Activated T-cell treated with anti-CD3 and anti-CD28 coated beads, Interleukin-2, amount 50 U/mL, for 48 hours (primary cell): Measurements from ENCODE around the gene SPEM3.
A peak's percentile ranks its signal among the peaks of the same experiment; 100 is the strongest.

Experiments used
- DNase-seq, 2 experiments: peaks; one replicate each; pipeline ENCODE4 v3.0.0-alpha.2; 2020

Gene SPEM3

GRCh38 chr17:7423679-7424078, 5.0 kb upstream of the SPEM3 start:
- no peak for DNase-seq

- no peak for DNase-seq
These were observed 3.3 kb upstream of the SPEM3 start, which contains the start of gene SPEM2 for GRCh38 chr17:7425316-7425715. Gene SPEM2 (plus strand): TSS chr17:7425616. CDS start chr17:7425689, 73 bp downstream.

DNA sequence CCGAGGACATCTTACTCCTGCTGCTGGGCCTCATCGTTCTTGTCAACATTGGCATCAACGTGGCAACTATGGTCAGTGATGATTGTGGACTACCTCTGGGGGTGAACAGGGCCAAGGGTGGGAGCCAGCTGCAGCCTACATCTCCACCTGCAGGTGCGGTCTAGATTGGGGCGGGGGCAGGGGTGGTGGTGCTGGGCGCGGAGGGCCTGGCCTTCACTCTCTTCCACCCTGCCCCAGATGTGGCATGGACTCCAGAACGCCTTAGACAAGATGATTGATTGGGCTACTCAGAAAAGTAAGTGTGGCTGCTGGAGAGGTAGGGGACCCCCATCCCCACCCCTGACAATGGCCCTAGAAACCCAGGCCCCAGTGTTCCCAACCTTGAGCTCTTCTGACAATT, 2.9 kb upstream of the SPEM3 start:
- DNase-seq = no peak

GRCh38 chr17:7426203-7426863, 2.3 kb upstream of the SPEM3 start:
- no peak for DNase-seq

DNA sequence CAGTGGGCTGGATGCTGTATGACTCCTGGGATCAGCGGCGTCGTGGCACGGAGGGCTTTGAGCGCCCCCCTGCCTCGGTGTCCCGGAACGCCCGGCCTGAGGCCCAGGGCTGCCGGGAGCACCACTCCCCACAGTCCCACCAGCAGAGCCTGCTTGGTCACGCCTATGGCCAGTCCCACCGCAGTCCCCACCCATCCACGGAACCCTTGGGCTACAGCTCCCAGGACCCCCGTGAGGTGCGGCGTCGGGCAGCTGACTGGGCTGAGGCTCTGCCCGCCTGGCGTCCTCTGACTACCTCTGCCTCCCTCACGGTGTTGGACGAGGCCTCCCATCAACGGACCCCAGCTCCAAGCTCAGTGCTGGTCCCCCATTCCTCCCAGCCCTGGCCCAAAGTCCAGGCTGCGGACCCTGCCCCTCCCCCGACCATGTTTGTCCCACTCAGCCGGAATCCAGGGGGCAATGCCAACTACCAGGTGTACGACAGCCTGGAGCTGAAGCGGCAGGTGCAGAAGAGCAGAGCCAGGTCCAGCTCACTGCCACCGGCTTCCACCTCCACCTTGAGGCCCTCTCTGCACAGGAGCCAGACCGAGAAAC, 1.7 kb upstream of the SPEM3 start:
- DNase-seq = no peak

- DNase-seq = no peak
These were observed 1.1 kb upstream of the SPEM3 start for GRCh38 chr17:7427549-7427948.

DNA sequence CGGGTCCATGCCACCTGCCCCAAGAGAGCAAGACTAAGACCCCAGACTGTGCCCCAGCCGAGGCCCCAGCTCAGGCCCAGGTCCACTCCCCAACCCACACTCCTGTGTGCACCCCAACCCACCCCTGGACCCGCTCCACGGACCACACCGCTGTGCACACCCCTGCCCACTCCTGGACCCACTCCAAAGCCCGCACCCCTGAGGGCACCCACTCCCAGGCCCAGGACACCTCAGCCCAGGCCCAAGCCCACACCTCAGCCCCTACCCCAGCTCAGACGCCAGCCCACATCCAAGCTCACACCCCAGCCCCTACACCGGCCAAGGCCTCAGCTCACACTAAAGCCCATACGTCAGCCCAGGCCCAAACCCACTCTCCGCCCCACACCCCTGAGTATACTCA, 1.1 kb downstream of the SPEM3 start:
- DNase-seq = no peak

- DNase-seq = no peak
These were observed 2.6 kb downstream of the SPEM3 start for GRCh38 chr17:7431231-7431630.

- DNase-seq = no peak
These were observed 3.6 kb downstream of the SPEM3 start for GRCh38 chr17:7432296-7432695.

DNA sequence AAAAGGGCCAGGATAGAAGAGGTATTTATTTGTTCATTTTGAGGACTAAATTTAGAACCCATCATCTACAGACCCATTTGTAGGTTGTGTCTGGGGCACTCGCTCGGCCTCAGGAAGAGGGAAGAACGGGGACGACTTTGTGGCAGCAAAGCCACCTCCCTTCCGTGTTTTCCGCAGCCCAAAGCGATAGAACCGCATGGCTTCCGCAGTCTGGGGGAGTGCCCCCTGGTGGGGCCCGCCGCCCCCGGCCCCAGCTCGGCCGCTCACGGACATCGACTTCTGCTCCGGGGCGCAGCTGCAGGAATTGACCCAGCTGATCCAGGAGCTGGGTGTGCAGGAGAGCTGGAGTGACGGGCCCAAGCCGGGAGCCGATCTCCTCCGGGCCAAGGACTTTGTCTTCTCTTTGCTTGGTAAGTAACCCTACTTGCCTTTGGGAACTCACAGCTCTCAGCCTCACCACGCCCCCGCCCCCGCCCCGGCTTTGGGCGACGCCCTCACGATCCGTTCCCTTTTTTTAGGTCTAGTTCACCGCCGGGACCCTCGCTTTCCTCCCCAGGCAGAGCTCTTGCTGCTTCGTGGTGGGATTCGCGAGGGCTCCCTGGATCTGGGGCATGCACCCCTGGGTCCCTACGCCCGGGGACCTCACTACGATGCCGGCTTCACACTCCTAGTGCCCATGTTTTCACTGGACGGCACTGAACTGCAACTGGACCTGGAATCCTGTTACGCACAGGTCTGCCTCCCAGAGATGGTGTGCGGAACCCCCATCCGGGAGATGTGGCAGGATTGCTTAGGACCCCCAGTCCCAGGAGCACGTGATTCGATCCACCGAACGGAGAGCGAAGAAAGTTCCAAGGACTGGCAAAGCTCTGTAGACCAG, 7.3 kb downstream of the SPEM3 start:
- peak; percentile 81 to 83 for DNase-seq

- DNase-seq = peak; percentile 82 to 91
These were observed 8.1 kb downstream of the SPEM3 start for GRCh38 chr17:7436556-7437368.

DNA sequence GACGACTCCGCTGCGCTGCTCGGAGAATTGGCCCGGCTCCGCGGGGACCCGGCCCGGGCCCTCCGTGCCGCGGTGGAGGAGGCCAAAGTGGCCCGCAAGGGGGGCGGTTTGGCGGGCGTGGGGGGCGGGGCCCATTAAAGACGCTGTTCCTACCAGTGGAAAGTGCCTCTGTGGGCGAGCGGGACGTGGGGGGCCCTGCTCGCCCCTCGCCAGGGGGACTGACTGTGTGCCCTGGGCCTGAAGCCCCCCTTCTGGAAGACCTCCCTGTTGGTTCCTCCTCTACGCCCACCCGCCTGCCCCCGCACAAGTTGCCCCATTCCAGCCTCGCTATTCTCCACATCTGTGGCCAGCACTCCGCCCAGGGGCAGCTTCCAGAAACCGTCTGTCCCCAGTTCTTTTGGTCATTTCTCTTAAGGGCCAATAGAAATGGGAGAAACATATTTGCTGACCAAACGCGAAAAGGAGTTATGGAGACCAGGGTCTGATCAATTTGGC, 8.8 kb downstream of the SPEM3 start:
- no peak for DNase-seq

GRCh38 chr17:7437950-7438614, 9.4 kb downstream of the SPEM3 start:
- peak; percentile 72 to 79 for DNase-seq

GRCh38 chr17:7438656-7439460, 10.2 kb downstream of the SPEM3 start:
- DNase-seq = no peak

GRCh38 chr17:7439462-7440112, 10.9 kb downstream of the SPEM3 start, which contains the start of gene FGF11:
Gene FGF11 (plus strand): TSS chr17:7439512. CDS start chr17:7439621, 109 bp downstream.
- peak; percentile 31 to 40 for DNase-seq

- DNase-seq = peak; percentile 60 to 68
These were observed 11.6 kb downstream of the SPEM3 start for GRCh38 chr17:7440113-7440833.

- peak; percentile 39 to 58 for DNase-seq
These were observed 12.2 kb downstream of the SPEM3 start for GRCh38 chr17:7440834-7441195.

GRCh38 chr17:7441266-7441665, 12.6 kb downstream of the SPEM3 start:
- no peak for DNase-seq

GRCh38 chr17:7442142-7442541, 13.5 kb downstream of the SPEM3 start:
- no peak for DNase-seq
